GM15510 (cell line): ENCODE measurements around the gene ADARB1.

Experiments used
- POLR2A ChIP-seq: IDR thresholded peaks from 3 replicates; pipeline ENCODE4 v1.6.1; 2011; ENCODE audit warnings: borderline replicate concordance; ENCODE audit not compliant: insufficient read length; ENCODE audit errors: extremely low read depth

Gene ADARB1

DNA sequence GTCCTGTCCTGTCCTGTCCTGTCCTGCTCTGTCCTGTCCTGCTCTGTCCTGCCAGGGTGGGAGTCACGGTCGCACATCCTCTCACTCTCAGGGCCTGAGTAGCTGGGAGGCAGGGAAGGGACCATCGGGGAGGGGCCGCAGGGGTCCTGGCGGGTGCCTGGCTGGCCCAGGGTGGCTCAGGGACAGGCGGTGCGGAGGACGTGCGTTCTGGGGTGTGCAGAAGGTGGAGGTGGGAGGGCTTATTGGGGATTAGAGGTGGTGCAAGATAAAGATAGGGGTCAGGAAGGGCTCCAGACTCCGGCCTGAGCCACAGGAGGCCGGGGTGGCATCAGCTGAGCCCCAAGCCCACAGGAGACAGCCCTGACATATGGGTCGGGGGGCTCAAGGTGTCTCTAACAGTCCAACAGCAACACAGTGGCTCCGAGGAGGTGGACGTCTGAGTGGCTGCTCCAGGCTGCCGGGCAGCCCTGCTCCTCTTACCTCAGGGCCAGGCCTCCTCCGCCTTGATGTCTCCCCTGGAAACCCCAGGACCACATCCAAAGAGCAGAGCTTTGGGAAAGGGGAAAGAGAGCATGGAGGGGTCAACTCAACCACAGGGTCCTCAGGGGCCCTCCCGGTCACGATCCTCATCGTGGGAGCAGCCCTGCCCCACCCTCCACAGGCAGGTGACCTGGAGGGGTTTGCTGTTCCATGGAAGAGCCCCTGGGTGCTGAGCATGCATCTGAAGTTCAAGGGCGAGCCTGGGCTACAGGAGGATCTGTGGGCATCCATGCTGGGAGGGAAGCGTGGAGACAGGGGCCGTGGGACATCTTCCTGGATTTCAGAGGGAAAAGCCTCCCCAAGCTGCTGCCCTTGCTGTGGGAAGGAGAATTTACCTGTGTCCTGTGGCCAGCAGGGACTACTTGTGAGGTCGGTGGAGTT lies 39.6 kb upstream of the ADARB1 start:
- no peak for TF ChIP-seq POLR2A

GRCh38 chr21:45035477-45035848 lies 38.9 kb upstream of the ADARB1 start:
- TF ChIP-seq POLR2A = no peak

GRCh38 chr21:45036630-45037029 lies 37.8 kb upstream of the ADARB1 start:
- TF ChIP-seq POLR2A = no peak

- no peak for TF ChIP-seq POLR2A
Measured at GRCh38 chr21:45037986-45038385, 36.4 kb upstream of the ADARB1 start.

- no peak for TF ChIP-seq POLR2A
Measured at GRCh38 chr21:45039317-45040156, 34.8 kb upstream of the ADARB1 start.

- TF ChIP-seq POLR2A = no peak
Measured at GRCh38 chr21:45040157-45040711, 34.1 kb upstream of the ADARB1 start.

GRCh38 chr21:45040739-45041138 lies 33.6 kb upstream of the ADARB1 start:
- TF ChIP-seq POLR2A = no peak

- no peak for TF ChIP-seq POLR2A
Measured at GRCh38 chr21:45041351-45041805, 33.0 kb upstream of the ADARB1 start.

GRCh38 chr21:45041984-45042663 lies 32.3 kb upstream of the ADARB1 start:
- no peak for TF ChIP-seq POLR2A

- no peak for TF ChIP-seq POLR2A
Measured at GRCh38 chr21:45042664-45043161, 31.7 kb upstream of the ADARB1 start.

- TF ChIP-seq POLR2A = no peak
Measured at GRCh38 chr21:45043541-45044020, 30.8 kb upstream of the ADARB1 start.

GRCh38 chr21:45045481-45045880 lies 28.9 kb upstream of the ADARB1 start:
- TF ChIP-seq POLR2A = no peak

DNA sequence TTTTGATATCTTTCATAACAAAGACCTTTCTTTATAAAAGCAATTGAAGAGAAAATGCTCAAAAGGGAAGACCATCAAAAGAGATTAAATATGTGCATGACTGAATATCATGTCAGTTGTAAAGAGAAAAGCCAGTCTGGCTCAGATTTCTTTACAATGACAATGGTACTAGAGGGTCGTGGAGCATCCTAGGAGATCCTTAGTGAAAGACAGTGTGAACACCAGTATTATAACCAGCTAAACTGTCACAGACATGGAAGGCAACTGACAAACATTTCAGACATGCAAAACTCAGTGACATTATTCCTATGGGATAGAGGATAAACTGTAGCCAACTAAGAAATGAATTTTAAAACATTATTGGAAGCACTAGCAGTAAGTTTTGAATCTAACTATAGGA lies 27.1 kb upstream of the ADARB1 start:
- TF ChIP-seq POLR2A = no peak

GRCh38 chr21:45048026-45048698 lies 26.2 kb upstream of the ADARB1 start:
- no peak for TF ChIP-seq POLR2A
